ENCODE measurements around the gene PTK6.

DNA sequence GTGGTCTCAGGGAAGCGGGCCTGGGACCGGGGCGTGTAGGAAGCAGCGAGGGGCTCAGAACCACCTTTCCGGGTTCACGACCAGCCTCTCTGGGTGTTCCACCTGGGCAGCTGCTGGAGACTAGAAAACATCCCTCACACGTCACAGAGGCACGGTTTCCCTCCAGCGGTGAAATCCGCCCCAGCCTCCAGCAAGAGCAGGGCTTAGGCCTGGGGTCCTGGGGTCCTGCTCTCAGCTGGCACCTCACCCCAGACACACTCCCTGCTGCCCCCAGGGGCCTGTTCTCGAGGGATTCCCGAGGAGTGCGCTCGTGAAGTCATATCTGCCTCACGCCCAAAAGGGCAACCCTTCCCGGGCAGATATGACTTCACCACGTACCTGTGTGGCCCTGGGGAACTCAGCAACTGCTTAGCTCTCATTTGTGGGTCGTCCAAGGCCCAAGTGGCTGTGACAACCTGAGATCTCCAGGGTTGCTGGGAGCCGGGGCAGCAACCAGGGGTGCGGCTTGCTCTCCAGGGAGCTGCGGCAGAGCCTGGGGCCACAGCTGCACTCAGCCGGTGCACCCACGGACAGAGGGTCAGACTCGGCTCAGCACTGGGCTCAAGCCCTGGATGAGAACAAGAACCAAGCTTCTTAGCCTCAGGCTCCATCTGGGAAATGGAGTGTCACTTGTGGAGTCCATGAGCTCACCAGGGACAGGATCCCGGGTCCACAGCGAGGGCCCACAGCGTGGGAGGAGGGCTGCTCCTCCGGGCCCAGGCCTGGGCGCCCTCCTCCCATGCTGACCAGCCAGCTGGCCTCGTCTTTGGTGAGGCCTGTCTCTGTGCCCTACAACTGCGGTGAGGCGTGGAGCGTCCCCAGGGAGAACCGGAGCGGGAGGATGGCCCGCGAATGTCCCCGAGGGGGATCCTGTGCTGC, 17.4 kb upstream of the PTK6 start:
- TF ChIP-seq, protein P1, sequence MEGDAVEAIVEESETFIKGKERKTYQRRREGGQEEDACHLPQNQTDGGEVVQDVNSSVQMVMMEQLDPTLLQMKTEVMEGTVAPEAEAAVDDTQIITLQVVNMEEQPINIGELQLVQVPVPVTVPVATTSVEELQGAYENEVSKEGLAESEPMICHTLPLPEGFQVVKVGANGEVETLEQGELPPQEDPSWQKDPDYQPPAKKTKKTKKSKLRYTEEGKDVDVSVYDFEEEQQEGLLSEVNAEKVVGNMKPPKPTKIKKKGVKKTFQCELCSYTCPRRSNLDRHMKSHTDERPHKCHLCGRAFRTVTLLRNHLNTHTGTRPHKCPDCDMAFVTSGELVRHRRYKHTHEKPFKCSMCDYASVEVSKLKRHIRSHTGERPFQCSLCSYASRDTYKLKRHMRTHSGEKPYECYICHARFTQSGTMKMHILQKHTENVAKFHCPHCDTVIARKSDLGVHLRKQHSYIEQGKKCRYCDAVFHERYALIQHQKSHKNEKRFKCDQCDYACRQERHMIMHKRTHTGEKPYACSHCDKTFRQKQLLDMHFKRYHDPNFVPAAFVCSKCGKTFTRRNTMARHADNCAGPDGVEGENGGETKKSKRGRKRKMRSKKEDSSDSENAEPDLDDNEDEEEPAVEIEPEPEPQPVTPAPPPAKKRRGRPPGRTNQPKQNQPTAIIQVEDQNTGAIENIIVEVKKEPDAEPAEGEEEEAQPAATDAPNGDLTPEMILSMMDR (IDR thresholded peaks at IDR 0.05; ENCODE audit: poor library complexity), result no peak
- no peak for TF ChIP-seq EZH2 (IDR thresholded peaks at IDR 0.05; ENCODE audit: borderline replicate concordance)
- no peak for TF ChIP-seq EZH2phosphoT487 (IDR thresholded peaks at IDR 0.05; ENCODE audit: low read depth, severe bottlenecking, unreplicated experiment)

Measured in hepatocyte (in vitro differentiated cells).